ENCODE measurements around the gene CBX8. TPM values are rescaled to one million over a fixed set of nuclear protein-coding genes. Genes with fewer than 3 reads are reported as not detected.

The CBX8 gene
- total and polyA plus RNA-seq, 2 of the 8 experiments (the other 6 are each of a cell fraction or from before 2014, with no cell fraction given), result 0.09 to 2.1 TPM

GRCh38 chr17:79792984-79793923 lies 3.6 kb downstream of the CBX8 start:
- 3% methylated on average over 35 of the region's 63 CpGs; no CpG with 5 or more reads in 1 of the 2 experiments for WGBS, 2 experiments (ENCODE audit: extremely low coverage in 1 of 2, insufficient coverage in 1 of 2, insufficient read length in 1 of 2, insufficient replicate concordance in 2 of 2, low coverage in 1 of 2, low lambda C conversion rate in 2 of 2, missing lambda C conversion rate in 1 of 2)
- Histone ChIP-seq H2BK20ac (ENCODE audit: low read length) (no peak overlapping the region; the same call in 1 of the 2 replicates), H3K9ac (replicated peaks in 1 of 4; ENCODE audit: extremely low read depth in 1 of 4, low read depth in 3 of 4, low read length in 3 of 4) (no peak overlapping the region), H3K4me2 (ENCODE audit: insufficient read depth in 1 of 2, low read depth in 2 of 2, low read length in 2 of 2) (peak overlapping the region; percentile 63 to 80), H4K8ac (ENCODE audit: extremely low read depth, insufficient read depth, low read length) (peak overlapping the region; percentile 7; the same call in 1 of the 2 replicates), H3K27me3 (replicated peaks in 1 of 4; ENCODE audit: control insufficient read depth in 3 of 4, extremely low read depth in 1 of 4, insufficient read depth in 3 of 4, low read length in 3 of 4) (peaks cover 66 to 88% (median 82%) of the 10 kb centered on the region in 4 experiments), H2BK15ac (ENCODE audit: low read length) (no peak overlapping the region), H3K36me3 (ENCODE audit: control insufficient read depth in 2 of 4, insufficient read depth in 4 of 4, low read length in 3 of 4) (peaks cover 0 to 12% (median 0%) of the 10 kb centered on the region in 4 experiments; a peak in 1 of 8 replicates), H3K23me2 (ENCODE audit: low read depth, low read length) (peaks cover 5% of the 10 kb centered on the region), H3K14ac (ENCODE audit: insufficient read length) (no peak overlapping the region), H3K4me1 (replicated peaks in 1 of 4; ENCODE audit: control insufficient read depth in 3 of 4, insufficient read depth in 4 of 4, low read length in 3 of 4) (peaks cover 7 to 46% (median 34%) of the 10 kb centered on the region in 4 experiments), H2BK120ac (replicated peaks; ENCODE audit: low read depth, low read length) (no peak overlapping the region), H2AFZ (ENCODE audit: low read length) (no peak overlapping the region), H3K79me2 (ENCODE audit: control insufficient read depth in 1 of 2, insufficient read depth in 2 of 2, low read length in 2 of 2) (no peaks in the 10 kb centered on the region), H3K4ac (replicated peaks; ENCODE audit: insufficient read length, low read depth, low read length) (no peak overlapping the region), H2BK12ac (ENCODE audit: low read depth, low read length) (no peak overlapping the region), H3K23ac (ENCODE audit: insufficient read length) (no peak overlapping the region), H3K18ac (ENCODE audit: extremely low read depth, low read length) (no peak overlapping the region), H4K91ac (replicated peaks; ENCODE audit: insufficient read length, low read length) (no peak overlapping the region), H3K79me1 (ENCODE audit: low read depth, low read length) (no peaks in the 10 kb centered on the region), H2AK5ac (ENCODE audit: low read depth, low read length) (no peak overlapping the region), H4K20me1 (replicated peaks in 1 of 2; ENCODE audit: control insufficient read depth in 1 of 2, insufficient read depth in 2 of 2, low read length in 2 of 2) (peaks cover 22 to 26% of the 10 kb centered on the region in 2 experiments), H2BK5ac (ENCODE audit: low read depth, low read length) (no peak overlapping the region; the same call in 1 of the 2 replicates), H3K27ac (ENCODE audit: low read depth, low read length) (no peak overlapping the region), H3K4me3 (ENCODE audit: extremely low read depth in 1 of 4, insufficient read depth in 2 of 4, low read depth in 3 of 4, low read length in 4 of 4) (peak overlapping the region; percentile 19 to 49 (median 28); a peak in 6 of 8 replicates), H3K56ac (replicated peaks; ENCODE audit: insufficient read length, low read depth, low read length) (no peak overlapping the region), H3K9me3 (ENCODE audit: insufficient read depth in 2 of 2, low read depth in 1 of 2, low read length in 1 of 2) (no peaks in the 10 kb centered on the region; a peak in 1 of 4 replicates), H4K5ac (ENCODE audit: insufficient read length, low read depth, low read length) (no peak overlapping the region)
- FAIRE-seq, result peak; percentile 62
- ChIA-PET POLR2A (ENCODE audit: partially characterized antibody) (interaction anchor here (1.0 to 6.0 kb wide), 9 partner anchors 10 to 201 kb away, joined by 3 to 49 read pairs (median 7); partner anchors contain the start of gene CBX4), CTCF (ENCODE audit: partially characterized antibody) (interaction anchor here (1.7 to 4.4 kb wide), 6 partner anchors 11 to 123 kb away, joined by 6 to 32 read pairs (median 9); no protein-coding TSS in a partner anchor)
- peak in 1 of 2 experiments; percentile 66 for DNase-seq (ENCODE audit: low read depth in 1 of 2, low spot score in 2 of 2)
- TF ChIP-seq KDM1A (IDR thresholded peaks at IDR 0.05; ENCODE audit: borderline replicate concordance, low read length) (no peak), BRCA1 (IDR thresholded peaks at IDR 0.05; ENCODE audit: low read depth, low read length) (no peak), HDAC2 (IDR thresholded peaks at IDR 0.05; ENCODE audit: borderline replicate concordance in 1 of 2, low read depth in 2 of 2, low read length in 2 of 2) (no peak), RNF2 (IDR thresholded peaks at IDR 0.05; ENCODE audit: borderline replicate concordance, low read depth, low read length, missing control alignments, poor library complexity, severe bottlenecking) (peak; percentile 97), CBX5 (IDR thresholded peaks at IDR 0.05; ENCODE audit: low read depth, low read length) (no peak), HDAC6 (IDR thresholded peaks at IDR 0.05; ENCODE audit: low read depth, low read length) (no peak), KDM4A (IDR thresholded peaks at IDR 0.05; ENCODE audit: low read depth, low read length, severe bottlenecking) (peak; percentile 26), PHF8 (conservative IDR thresholded peaks at IDR 0.05; ENCODE audit: low read depth, low read length) (no peak)
- TF ChIP-seq, protein P1, sequence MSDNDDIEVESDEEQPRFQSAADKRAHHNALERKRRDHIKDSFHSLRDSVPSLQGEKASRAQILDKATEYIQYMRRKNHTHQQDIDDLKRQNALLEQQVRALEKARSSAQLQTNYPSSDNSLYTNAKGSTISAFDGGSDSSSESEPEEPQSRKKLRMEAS (IDR thresholded peaks at IDR 0.05), result 0 out of 2 replicates have a peak, but pooled peaks have one; percentile 10

Measured in H1 (cell line).